Body of pancreas (tissue), 4 donors: Measurements from ENCODE around the gene RBP2. TPM values are rescaled to one million over a fixed set of nuclear protein-coding genes. Genes with fewer than 3 reads are reported as not detected.

ENCODE experiments used
- ATAC-seq: fragments of 150-250 bp; one replicate; pipeline ENCODE4 v1.9.1; 2016
- DNase-seq, 4 donors: peaks; one replicate each; pipeline ENCODE4 v3.0.0-alpha.2; 2019
- H3K27ac ChIP-seq, 4 donors: fragments of 200-600 bp; sonication (generic); 1 replicate in 3 of 4; 2 replicates in 1 of 4; pipeline versions ENCODE4 v1.5.1 to v1.6.1; 2016 to 2019; ENCODE audit warnings: mild to moderate bottlenecking in 1 of 4, mixed read lengths in 1 of 4, moderate library complexity in 1 of 4
- H3K27me3 ChIP-seq, 2 donors: fragments of 200-600 bp; sonication (generic); one replicate each; pipeline ENCODE4 v1.6.0; 2016; ENCODE audit warnings: mild to moderate bottlenecking in 1 of 2
- H3K36me3 ChIP-seq, 2 donors: fragments of 200-600 bp; sonication (generic); replicated peaks in 1 of 2; 2 replicates each; pipeline ENCODE4 v1.5.1; 2016; ENCODE audit warnings: low read depth in 2 of 2; ENCODE audit not compliant: insufficient read depth in 1 of 2
- H3K4me1 ChIP-seq: fragments of 200-600 bp; sonication (generic); one replicate; pipeline ENCODE4 v1.6.0; 2016
- H3K4me3 ChIP-seq, 2 donors: fragments of 200-600 bp; sonication (generic); 1 replicate in 1 of 2; 2 replicates in 1 of 2; pipeline ENCODE4 v1.5.1; 2016 to 2019
- H3K9me3 ChIP-seq, 3 donors: fragments of 200-600 bp; sonication (generic); 1 replicate in 2 of 3; 2 replicates in 1 of 3; pipeline ENCODE4 v1.5.1; 2016
- CTCF ChIP-seq, 7 experiments: fragments of 450-650 bp in 4 of 7; fragments of 200-600 bp in 3 of 7; sonication (generic) in 3 of 7; IDR thresholded peaks; one replicate each; pipeline ENCODE4 v1.5.1; 2016 to 2019; ENCODE audit warnings: antibody characterized with exemption in 7 of 7
- POLR2A ChIP-seq, 3 donors: fragments of 450-650 bp; IDR thresholded peaks; one replicate each; pipeline ENCODE4 v1.6.1; 2016; ENCODE audit warnings: antibody characterized with exemption in 3 of 3, mild to moderate bottlenecking in 2 of 3
- WGBS, 2 donors: methylation state at CpG; one replicate each; pipeline ENCODE4 v1.1.5; 2017; 5-methylcytosine and 5-hydroxymethylcytosine counted together
- intact Hi-C: fragments of 100-400 bp; cut with DNase I; formaldehyde crosslinking; loops from one replicate; pipeline ENCODE4 v1.15.1; 2023
- total RNA-seq, 2 donors: library from RNA; depleted of rRNA; stranded (reverse); fragments of >200 nt; gene quantifications; one replicate each; pipeline ENCODE4 v1.1.0, GENCODE V29; 2016

Gene RBP2
- total RNA-seq, 2 donors from 2014 or later, result not detected

GRCh38 chr3:139447486-139447885 is 28.8 kb downstream of the RBP2 start:
- Histone ChIP-seq H3K27ac (no peak overlapping the region), H3K27me3 (no peaks in the 10 kb centered on the region), H3K36me3 (no peaks in the 10 kb centered on the region), H3K4me3 (no peak overlapping the region), H3K4me1 (peaks cover 9% of the 10 kb centered on the region), H3K9me3 (no peaks in the 10 kb centered on the region)
- ATAC-seq (no peak), DNase-seq (no peak)
- TF ChIP-seq CTCF (IDR thresholded peaks at IDR 0.05) (no peak), POLR2A (IDR thresholded peaks at IDR 0.05) (no peak)
- intact Hi-C loops, result no loop called here

GRCh38 chr3:139444446-139444845 is 31.9 kb downstream of the RBP2 start:
- 66 to 71% methylated on average over 4 of the region's 4 CpGs for WGBS, 2 donors
- ATAC-seq, result no peak
- TF ChIP-seq POLR2A (IDR thresholded peaks at IDR 0.05) (no peak), CTCF (IDR thresholded peaks at IDR 0.05) (no peak)
- H3K27me3 ChIP-seq, result no peaks in the 10 kb centered on the region
- H3K9me3 ChIP-seq, result no peaks in the 10 kb centered on the region
- intact Hi-C loops, result no loop called here
- H3K27ac ChIP-seq, result no peak overlapping the region
- no peak overlapping the region for H3K4me3 ChIP-seq
- H3K36me3 ChIP-seq, result no peaks in the 10 kb centered on the region
- H3K4me1 ChIP-seq, result no peaks in the 10 kb centered on the region
- DNase-seq, result no peak

GRCh38 chr3:139443186-139443585 is 33.1 kb downstream of the RBP2 start:
- 93 to 94% methylated on average over 7 of the region's 7 CpGs for WGBS, 2 donors
- intact Hi-C loops, result no loop called here
- no peak for ATAC-seq

GRCh38 chr3:139441656-139442055 is 34.7 kb downstream of the RBP2 start:
- H3K27ac ChIP-seq, result no peak overlapping the region
- TF ChIP-seq POLR2A (IDR thresholded peaks at IDR 0.05), result no peak
- no peak for TF ChIP-seq CTCF (IDR thresholded peaks at IDR 0.05)
- DNase-seq (no peak), ATAC-seq (no peak)
- no peaks in the 10 kb centered on the region for H3K4me1 ChIP-seq
- H3K4me3 ChIP-seq, result no peak overlapping the region
- H3K9me3 ChIP-seq, result no peaks in the 10 kb centered on the region
- no peaks in the 10 kb centered on the region for H3K27me3 ChIP-seq
- 90 to 94% methylated on average over 1 of the region's 1 CpG for WGBS, 2 donors
- intact Hi-C loops, result no loop called here
- no peaks in the 10 kb centered on the region for H3K36me3 ChIP-seq

More at GRCh38 chr3:139443186-139443585, 33.1 kb downstream of the RBP2 start:
- H3K4me1 ChIP-seq, result no peaks in the 10 kb centered on the region
- no peak overlapping the region for H3K27ac ChIP-seq
- no peak for DNase-seq
- no peaks in the 10 kb centered on the region for H3K9me3 ChIP-seq
- no peaks in the 10 kb centered on the region for H3K27me3 ChIP-seq
- no peaks in the 10 kb centered on the region for H3K36me3 ChIP-seq
- no peak for TF ChIP-seq POLR2A (IDR thresholded peaks at IDR 0.05)
- no peak for TF ChIP-seq CTCF (IDR thresholded peaks at IDR 0.05)
- no peak overlapping the region for H3K4me3 ChIP-seq

GRCh38 chr3:139440639-139441556 is 35.4 kb downstream of the RBP2 start:
- TF ChIP-seq CTCF (IDR thresholded peaks at IDR 0.05) (no peak), POLR2A (IDR thresholded peaks at IDR 0.05) (no peak)
- intact Hi-C loops, result no loop called here
- Histone ChIP-seq H3K36me3 (no peaks in the 10 kb centered on the region), H3K4me1 (no peaks in the 10 kb centered on the region), H3K4me3 (no peak overlapping the region), H3K27me3 (no peaks in the 10 kb centered on the region), H3K9me3 (no peaks in the 10 kb centered on the region), H3K27ac (no peak overlapping the region)
- 90 to 93% methylated on average over 7 of the region's 7 CpGs for WGBS, 2 donors
- DNase-seq (no peak), ATAC-seq (no peak)
